Activated CD4-positive, alpha-beta T cell treated with anti-CD3 and anti-CD28 coated beads, Interleukin-2, amount 50 U/mL, for 48 hours (primary cell): ENCODE results near the gene GDF2.

ENCODE experiments used
- DNase-seq, 2 experiments: peaks; one replicate each; pipeline ENCODE4 v3.0.0-alpha.2; 2020

The GDF2 gene

DNA sequence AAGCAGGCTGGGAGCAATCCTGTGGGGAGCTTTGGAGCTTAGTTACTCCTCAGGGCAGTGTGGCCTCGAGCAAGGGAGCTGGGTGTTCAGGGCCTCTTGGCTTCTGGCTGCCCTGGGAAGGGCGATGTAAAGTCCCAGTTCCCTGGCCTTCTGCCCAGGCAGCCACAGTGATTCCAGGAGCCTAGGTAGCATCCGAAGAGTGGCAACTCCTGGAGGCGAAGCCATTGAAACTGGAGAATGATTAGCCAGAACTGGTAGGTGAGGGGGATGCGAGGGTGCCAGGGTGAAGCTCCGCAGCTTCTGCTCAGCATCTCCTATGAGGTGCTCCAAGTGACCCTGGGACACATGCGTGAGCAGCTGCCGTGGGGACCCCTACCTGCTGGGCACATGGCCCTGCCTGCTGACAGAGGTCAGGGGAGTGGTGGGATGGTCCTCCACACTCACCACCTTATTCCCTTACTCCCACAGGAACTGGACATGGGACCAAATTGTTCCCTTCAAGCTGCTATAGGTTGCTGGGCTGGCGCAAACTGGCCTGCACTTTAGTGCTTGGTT is 7.8 kb upstream of the GDF2 start:
- no peak for DNase-seq

DNA sequence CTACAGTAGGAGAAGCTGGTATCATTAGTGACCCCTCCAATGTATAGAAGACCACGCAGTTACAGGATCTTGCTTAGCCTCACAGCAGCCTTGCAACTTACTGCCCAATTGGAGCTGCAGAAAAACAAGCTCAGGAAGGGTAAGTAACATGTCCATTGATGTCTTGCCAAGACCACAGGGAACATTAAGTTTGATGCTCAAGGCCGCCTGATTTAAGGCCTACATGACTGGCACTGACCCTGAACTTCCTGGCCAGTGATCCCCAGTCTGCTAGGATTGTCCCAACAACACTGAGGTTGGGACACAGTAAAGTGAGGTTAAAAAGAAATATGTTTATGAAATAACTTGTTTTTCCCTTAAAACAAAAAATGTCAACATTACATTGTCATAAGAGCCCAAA is 6.8 kb upstream of the GDF2 start:
- DNase-seq: no peak

DNA sequence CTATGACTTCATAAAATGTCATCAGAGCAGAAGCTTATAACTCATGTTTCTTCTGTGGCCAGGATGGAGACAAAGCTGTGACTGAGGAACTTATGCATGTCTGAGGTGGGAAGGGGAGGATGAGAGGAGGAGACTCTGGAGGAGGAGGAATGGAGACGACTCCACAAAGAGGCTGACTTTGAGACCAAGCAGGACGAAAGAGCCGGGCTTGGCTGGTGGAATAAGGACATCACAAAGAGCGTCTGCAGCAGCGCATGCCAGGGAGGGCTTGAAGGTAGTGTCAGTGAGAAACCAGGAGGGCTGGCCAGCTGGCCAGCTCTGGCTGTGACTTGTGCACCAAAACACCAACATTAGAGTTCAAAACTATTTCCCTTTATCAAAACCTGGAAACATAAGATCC is 6.1 kb upstream of the GDF2 start:
- no peak for DNase-seq

DNA sequence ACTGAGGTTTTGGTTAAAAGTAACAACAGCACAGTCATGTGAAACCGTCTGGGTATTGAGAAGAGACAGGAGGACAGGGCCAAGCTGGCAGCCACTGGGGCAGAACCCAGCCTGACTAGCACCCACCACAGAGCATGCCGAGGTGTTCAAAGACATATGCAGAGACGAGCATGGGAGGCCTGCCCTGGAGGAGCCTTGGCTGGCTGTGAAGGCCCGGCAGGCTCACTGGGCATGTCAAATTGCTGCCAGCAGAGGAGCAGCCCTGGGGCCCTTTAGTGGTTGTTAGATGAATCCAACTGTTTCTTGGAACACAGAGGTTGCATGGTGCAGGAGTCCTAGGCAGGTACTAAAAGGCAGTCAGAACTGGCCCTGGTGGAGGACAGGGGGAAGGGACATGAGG is 5.0 kb upstream of the GDF2 start:
- DNase-seq: no peak

DNA sequence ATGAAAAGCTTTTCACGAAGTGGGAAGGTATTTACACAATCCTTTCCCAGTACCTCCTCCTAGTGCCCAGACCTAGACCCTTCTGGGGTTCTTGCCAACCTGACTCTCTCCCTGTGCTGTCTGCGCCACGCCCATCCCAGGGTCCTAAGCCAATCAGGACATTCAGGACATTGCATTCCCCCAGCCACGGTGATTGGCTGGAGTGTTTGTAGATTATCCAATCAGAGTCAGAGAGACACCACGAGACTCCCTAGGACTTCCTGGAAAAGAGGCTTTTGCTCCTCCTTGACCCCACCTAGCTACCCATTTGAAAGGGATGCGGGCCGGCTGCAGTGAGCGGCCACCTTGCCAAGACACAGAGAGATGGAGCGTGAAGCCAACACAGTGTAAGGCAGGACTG is 3.5 kb upstream of the GDF2 start:
- no peak for DNase-seq

DNA sequence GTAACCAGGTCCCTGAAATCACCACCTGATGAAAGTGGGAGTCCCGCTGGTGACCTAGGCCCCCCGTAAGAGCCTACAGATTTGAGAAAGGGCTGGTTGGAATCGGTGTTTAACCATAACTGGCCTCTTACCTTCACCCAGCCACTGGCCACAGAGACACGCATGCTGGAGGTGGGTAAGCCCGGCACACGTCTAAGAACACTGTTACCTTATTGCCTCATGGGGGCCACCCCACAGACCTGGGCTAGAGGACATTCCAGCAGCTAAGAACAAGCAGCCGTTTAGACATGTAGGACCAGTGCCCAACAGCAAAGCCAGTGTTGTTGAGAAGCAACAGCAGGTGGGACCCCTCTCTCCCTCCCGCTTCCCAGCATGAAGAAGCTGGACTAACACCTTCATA is 2.5 kb upstream of the GDF2 start:
- no peak for DNase-seq

DNA sequence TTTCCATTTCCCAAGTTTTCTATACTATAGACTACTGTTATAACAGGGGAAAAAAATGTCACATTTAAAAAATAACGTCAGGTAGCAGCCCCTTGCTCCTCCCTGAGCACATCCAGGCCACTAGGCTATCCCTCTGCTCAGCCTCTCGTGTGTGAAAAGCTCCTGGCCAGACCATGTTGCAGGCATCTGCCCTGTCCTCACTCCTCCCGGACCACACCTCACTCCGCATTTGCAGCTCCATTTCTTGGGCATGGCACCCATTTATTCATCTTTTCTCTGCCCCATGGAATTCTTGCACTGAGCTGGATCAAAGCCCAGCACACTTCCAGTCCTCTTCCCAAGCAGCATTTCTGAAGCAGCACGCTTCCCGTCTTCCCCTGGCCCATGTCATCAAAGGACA is 1.4 kb upstream of the GDF2 start:
- no peak for DNase-seq

DNA sequence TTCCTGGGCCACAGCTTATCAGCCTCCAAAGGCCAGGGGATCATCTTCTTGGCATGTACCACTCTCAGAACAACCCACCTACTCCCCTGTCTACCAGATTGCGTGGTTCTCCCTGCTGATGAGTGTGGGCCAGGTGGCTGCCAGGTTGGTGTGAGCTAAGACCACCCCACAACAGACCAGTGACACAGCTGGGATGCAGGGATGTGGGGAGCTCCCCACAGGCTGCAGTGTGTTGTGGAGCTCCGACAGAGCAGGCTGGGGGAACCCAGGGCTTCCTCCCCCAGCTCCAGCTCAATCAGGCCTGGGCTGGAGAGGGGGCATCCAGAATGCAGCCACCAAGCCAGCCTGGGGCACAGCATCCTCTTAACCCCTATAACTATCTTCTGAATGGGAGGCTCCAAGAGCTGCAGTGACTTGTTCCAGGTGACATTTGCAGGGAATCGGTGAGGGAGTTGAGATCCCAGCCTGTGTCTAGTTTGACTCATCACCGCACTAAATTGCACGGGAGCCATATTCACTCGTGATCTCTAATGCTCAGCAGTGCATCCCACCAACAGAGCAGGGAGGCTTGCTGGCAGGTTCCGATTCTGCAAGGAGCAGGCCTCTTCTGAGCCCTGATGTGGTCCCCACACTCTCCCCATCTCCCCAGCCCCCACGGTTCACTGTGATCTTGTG is 596 bp upstream of the GDF2 start:
- no peak for DNase-seq

DNA sequence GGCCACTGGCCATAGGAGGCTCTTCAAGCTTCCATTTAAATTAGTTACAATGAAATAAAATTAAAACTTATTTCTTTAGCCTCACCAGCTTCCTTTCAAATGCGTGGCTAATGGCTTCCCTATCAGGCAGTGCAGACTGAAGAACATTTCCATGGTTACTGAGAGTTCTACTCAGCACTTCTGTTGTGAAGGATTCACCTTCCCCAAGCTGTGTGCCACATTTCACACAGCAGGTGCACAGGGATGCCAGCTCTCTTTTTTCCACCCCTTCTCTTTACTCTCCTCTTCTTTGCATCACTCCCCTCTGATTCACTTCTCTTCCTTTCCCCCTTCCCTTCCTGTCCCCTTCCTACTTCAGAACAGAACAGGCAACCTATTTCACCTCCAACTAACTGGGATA is 833 bp downstream of the GDF2 start:
- DNase-seq: no peak

DNA sequence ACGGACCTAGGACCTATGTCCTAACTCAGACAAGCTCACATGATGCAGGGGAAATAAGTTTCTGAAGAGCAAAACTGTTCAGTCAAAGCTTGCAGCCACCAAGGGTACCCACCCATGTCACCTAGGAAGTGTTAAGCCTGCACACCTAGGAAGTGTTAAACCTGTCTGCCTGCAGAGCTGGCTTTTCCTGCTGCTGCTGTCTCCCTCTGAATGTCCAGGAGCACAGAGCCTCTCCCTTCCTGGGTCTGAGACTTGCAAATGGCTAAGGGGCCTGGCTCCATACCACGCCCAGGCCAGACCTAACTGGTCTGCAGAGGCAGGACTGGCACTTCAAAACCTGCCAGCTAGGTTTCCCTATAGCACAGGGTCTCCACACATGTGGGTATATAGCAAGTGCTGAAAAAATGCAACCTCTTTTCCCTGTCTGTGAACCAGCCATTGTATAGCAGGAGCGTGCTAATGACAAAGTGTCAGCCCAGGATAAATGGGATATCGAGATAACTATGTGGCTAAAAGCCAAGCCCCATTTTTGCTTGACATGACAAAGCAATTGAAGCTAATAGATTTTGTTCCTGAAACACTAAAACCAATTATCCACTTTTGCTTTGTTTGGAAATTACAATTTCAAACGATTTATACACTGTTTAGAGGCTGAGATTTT is 1.5 kb downstream of the GDF2 start:
- no peak for DNase-seq

DNA sequence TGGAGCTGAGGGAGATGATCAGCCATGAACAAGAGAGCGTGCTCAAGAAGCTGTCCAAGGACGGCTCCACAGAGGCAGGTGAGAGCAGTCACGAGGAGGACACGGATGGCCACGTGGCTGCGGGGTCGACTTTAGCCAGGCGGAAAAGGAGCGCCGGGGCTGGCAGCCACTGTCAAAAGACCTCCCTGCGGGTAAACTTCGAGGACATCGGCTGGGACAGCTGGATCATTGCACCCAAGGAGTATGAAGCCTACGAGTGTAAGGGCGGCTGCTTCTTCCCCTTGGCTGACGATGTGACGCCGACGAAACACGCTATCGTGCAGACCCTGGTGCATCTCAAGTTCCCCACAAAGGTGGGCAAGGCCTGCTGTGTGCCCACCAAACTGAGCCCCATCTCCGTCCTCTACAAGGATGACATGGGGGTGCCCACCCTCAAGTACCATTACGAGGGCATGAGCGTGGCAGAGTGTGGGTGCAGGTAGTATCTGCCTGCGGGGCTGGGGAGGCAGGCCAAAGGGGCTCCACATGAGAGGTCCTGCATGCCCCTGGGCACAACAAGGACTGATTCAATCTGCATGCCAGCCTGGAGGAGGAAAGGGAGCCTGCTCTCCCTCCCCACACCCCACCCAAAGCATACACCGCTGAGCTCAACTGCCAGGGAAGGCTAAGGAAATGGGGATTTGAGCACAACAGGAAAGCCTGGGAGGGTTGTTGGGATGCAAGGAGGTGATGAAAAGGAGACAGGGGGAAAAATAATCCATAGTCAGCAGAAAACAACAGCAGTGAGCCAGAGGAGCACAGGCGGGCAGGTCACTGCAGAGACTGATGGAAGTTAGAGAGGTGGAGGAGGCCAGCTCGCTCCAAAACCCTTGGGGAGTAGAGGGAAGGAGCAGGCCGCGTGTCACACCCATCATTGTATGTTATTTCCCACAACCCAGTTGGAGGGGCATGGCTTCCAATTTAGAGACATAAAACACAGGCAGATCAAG is 3.3 kb downstream of the GDF2 start:
- no peak for DNase-seq

DNA sequence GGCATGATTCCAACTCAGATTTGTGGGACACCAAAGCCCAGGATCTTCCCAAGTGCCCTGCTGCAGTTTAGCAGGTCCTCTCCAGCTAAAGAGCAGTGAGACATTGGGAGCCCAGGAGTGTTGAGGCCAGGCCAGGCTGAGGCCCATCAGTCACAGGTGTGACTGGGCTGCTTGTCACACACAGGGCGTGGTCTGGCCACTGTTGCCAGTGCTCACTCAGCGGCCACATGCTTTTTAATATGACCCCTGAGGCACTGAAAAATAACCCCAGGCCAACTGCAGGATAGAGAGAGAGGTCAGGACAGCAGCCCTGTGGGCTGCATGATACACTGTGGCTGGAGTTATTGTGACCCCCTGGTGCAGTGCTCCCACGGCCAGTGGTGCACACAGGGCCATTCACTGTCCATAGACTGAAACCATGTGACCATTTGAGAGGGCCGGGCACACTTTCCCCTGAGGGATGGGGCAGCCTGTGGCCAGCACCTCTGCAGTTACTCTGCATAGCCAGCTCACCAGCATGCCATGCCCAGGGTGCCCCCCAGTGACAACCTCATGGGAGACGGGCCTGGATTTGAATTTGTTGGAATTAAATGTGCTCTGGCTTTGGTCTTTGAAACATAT is 4.2 kb downstream of the GDF2 start:
- no peak for DNase-seq

DNA sequence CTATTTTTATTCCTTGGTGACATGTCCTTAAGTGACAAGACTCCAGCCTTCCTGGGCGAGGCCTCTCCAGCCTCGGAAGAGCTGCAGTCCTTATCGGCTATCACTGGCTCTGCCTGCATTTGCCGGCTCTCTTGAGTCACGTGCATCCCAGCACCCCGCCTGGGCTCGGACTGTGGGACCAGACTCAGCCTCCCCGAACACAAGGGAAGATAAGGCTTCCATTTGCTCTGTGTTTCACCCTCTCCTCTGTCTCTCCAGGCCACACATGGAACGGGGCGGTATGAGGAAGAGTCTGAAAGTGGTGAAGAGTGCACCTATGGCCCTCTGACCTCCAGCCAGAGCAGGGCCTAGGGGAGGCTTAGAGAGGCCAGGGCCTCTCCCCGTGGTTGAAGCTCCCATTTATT is 4.7 kb downstream of the GDF2 start:
- no peak for DNase-seq

DNA sequence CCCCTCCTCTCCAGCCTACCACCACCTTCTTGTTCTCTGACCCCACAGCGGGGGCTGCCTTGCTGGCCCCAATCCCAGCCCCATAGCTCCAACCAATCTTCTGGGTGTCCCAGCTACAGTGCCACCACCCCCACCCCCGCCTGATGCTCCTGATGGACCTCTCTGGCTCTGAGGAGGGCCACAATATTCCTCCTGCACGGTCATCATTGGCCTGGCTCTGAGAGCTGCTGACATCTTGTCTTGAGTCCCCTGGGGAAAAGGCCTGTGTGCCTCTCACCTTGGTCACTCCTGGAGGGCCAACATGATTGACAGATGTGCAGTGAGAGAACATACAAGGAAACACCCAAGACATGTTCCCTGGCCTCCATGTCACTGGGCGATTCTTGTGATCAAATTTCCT is 7.6 kb downstream of the GDF2 start:
- DNase-seq: no peak

DNA sequence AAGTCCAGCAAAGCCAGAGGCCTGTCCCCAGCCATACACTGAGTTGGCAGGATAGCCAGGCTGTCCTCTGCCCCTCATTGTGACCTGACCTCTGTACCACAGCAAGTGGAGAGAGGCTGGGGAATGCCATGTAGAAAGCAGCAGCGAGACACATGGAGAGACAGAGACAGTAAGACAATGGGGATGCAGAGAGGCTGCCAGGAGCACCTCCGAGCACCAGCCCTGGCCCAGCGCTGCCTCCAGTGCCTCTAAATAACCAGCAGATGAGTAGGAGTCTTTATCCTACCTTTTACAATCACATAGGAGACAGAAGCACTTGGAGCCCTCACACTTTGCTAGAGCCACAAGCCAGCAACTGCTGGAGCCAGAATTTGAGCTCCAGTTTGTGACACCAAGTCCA is 8.1 kb downstream of the GDF2 start:
- DNase-seq: no peak

DNA sequence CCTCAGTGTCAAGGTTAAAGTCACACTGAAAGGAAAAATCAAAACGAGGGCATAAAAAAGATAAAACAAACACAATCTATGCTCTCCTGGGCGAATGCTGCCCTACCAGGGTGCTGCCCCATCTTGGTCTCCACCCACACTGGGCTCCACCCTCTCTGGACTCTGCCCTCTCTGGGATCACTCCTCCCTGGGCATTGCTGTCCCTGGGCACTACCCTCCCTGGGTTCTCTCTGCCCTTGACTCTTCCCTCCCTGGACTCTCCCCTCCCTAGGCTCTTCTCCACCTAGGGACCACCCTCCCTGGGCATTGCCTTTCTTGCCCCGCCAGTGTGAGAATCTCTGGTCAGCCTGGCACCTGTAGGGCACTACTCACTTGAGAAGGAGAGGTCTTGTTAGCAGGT is 8.6 kb downstream of the GDF2 start:
- DNase-seq: no peak

DNA sequence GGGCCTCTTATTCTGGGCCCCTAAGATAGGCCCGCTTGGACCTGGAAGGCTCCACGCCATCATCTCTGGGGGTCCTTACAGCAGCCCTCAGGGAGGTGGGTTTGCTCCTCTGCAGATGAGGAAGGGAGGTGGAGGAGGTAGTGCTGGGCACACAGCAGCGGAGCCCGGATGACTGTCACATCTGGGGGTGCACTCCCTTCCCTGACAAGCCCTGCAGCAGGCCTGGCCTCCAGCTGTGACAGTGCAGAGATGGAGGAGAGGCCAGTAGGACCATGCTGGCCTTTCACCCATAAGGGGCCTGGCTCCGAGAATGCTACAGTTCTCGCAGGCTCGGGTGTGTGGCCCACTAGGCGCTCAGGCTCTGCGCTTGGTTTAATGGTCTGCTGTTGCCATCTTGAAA is 9.2 kb downstream of the GDF2 start:
- no peak for DNase-seq

DNA sequence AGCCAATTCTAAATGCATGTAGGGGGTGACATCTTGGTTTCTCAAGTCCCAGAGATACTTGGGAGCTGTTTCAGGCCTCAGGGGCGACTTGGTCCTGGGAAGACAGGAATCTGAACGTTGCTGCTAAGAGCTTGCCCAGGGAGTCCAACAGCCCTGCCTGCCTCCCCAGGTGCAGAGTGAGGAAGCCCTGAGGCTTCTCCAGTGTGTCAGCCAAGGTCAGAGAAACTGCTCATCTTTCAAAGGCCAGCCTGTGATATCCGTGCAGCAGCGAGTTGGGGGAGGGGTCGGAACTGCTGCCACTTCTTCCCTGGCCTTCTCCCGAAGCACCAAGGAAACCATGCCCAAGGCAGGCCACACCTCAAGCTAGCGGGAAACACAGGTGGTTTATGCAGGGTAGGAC is 9.7 kb downstream of the GDF2 start:
- DNase-seq: no peak

DNA sequence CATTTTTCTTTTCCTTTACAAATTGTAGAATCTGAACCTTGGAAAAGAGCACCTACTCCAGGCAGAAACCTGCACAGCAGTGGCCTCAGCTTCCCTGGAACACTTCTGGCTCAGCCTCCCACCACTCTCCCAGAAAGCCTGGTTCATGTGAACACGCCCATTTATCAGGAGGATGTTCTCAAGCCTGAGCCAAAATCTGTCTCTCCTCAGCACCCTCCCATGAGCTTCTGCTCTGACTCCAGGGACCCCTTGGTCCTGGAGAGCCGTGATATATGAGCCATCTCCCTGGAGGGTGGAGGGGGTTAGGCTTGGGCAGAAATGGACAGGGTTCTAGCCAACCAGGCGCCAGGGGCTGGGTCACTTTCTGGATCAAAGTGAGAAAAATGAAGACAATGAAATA is 10.1 kb downstream of the GDF2 start:
- DNase-seq: no peak

DNA sequence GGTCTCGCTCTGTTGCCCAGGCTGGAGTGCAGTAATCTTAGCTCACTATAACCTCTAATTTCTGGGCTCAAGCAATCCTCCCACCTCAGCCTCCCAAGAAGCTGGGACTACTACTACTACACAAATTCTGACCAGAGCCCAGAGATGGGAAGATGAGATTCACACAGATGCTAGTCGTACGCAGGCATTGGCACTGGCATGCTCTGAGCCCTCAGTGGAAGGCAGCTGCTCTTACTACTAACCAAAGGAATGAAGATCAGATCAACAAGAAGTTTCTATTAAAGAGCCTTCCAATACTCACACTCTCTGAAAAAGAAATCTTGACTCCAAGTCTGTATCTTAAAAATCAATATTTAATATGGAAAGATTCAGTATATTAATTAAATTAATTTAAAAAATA is 10.7 kb downstream of the GDF2 start:
- DNase-seq: no peak

DNA sequence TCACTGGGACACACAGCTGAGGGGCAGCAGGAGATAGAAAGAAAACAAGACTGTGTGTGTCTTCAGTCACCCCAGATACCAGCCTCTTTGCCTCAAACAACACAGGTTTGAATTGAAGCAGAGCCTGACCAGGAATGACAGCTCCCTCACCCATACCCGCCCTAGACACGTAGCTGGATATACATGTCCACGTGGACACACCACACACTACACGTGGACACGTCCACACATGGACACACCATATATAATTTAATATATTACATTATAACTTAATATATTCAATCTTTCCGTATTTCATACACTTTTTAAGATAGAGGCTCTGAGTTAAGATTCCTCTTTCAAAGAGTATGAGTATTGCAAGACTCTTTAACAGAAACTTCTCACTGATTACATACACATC is 11.3 kb downstream of the GDF2 start:
- no peak for DNase-seq

DNA sequence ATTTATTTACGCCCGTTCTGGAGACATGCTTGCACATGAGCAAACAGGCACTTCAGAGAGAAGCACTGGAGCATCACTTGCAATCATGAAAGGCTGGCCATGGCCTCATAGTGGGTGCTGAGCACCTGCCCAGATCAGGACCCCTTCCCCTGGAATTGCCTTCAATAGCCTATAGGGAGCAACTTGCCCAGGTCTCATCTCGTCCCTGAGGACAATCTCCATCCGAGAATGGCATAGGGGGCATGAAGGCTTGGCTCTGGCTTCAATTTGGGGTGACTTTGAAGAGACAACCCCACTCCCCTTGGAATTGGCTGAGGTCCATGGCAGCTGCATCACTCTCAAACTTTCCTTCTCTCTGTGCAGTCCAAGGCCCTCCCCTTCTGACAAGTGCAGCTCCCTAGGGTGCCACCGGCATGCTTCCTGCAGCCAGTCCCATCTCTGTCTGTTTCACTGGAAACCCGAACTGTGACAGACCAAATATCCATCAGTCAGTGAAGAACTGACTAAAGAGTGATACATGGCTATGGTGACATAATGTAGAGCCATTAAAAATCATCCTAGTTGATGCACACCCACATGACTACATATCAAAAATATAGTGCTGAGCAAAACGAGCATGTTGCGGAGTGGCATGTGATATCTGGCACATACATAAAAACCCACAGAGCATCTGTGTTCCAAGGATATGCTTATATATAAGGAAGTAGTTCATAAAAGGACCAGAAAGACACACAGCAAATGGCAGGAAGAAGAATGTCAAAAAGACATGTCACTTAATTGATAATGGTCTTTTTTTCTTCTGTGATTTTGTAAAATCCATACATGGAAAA is 12.4 kb downstream of the GDF2 start:
- DNase-seq: no peak
